ENCODE measurements around the gene TNN.

Gene TNN

GRCh38 chr1:175079338-175079737 is 11.7 kb downstream of the TNN start:
- no peak for TF ChIP-seq CTCF (conservative IDR thresholded peaks at IDR 0.05)
- no peak overlapping the region for H3K27ac ChIP-seq

- no peak for TF ChIP-seq CTCF (conservative IDR thresholded peaks at IDR 0.05)
- H3K27ac ChIP-seq = no peak overlapping the region
Observed at GRCh38 chr1:175080030-175080429, 12.4 kb downstream of the TNN start.

GRCh38 chr1:175081983-175082382 is 14.3 kb downstream of the TNN start:
- no peak for TF ChIP-seq CTCF (conservative IDR thresholded peaks at IDR 0.05)
- no peak overlapping the region for H3K27ac ChIP-seq

- no peak overlapping the region for H3K27ac ChIP-seq
- no peak for TF ChIP-seq CTCF (conservative IDR thresholded peaks at IDR 0.05)
Observed at GRCh38 chr1:175088525-175088951, 20.9 kb downstream of the TNN start.

- no peak overlapping the region for H3K27ac ChIP-seq
- no peak for TF ChIP-seq CTCF (conservative IDR thresholded peaks at IDR 0.05)
Observed at GRCh38 chr1:175089136-175089718, 21.6 kb downstream of the TNN start.

GRCh38 chr1:175090780-175091179 is 23.1 kb downstream of the TNN start:
- no peak overlapping the region for H3K27ac ChIP-seq
- no peak for TF ChIP-seq CTCF (conservative IDR thresholded peaks at IDR 0.05)

GRCh38 chr1:175094626-175095025 is 27.0 kb downstream of the TNN start:
- no peak for TF ChIP-seq CTCF (conservative IDR thresholded peaks at IDR 0.05)
- no peak overlapping the region for H3K27ac ChIP-seq

Measured in VCaP (cell line).